ENCODE measurements around the gene SMAD2. TPM values are rescaled to one million over a fixed set of nuclear protein-coding genes. Genes with fewer than 3 reads are reported as not detected.

The SMAD2 gene
- total and polyA plus RNA-seq, 9 of the 15 experiments (the other 6 are each of a cell fraction or from before 2014, with no cell fraction given): 9.2 to 49.6 (median 33.7) TPM

DNA sequence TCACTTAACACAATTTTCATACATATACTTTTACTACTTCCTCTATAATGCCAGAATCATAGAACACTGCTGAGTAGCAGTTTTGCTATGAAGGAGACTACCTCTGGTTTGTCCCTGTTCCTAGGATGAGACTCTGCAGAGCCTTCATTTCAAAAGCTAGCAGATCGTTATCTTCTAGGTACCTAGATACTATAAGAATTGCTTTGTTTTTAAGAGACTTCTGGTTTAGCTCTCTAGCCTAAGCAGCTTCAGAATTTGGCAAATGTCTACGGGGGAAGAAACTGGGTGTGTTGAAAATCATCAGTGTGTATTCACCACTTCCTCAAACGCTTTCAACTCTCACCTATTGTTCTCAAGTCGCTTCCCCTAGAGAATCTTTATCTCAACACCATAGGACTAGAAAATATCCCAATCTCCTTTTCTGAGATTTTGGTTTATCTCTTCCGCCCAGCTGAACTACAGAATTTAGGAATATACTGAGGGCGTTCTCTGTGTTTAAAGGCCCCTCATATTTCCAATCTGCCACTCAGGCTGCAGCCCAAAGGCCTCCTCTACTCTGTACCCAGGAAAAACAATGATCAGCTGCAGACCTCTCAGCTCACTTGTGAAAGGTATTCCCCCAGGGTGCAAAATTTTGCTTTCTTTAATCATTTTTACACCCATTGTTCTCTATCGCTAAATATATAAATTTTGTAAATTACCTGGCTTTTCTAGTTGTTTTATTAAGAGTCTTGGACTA lies 28.7 kb downstream of the SMAD2 start (continued):
- TF ChIP-seq, protein P1, sequence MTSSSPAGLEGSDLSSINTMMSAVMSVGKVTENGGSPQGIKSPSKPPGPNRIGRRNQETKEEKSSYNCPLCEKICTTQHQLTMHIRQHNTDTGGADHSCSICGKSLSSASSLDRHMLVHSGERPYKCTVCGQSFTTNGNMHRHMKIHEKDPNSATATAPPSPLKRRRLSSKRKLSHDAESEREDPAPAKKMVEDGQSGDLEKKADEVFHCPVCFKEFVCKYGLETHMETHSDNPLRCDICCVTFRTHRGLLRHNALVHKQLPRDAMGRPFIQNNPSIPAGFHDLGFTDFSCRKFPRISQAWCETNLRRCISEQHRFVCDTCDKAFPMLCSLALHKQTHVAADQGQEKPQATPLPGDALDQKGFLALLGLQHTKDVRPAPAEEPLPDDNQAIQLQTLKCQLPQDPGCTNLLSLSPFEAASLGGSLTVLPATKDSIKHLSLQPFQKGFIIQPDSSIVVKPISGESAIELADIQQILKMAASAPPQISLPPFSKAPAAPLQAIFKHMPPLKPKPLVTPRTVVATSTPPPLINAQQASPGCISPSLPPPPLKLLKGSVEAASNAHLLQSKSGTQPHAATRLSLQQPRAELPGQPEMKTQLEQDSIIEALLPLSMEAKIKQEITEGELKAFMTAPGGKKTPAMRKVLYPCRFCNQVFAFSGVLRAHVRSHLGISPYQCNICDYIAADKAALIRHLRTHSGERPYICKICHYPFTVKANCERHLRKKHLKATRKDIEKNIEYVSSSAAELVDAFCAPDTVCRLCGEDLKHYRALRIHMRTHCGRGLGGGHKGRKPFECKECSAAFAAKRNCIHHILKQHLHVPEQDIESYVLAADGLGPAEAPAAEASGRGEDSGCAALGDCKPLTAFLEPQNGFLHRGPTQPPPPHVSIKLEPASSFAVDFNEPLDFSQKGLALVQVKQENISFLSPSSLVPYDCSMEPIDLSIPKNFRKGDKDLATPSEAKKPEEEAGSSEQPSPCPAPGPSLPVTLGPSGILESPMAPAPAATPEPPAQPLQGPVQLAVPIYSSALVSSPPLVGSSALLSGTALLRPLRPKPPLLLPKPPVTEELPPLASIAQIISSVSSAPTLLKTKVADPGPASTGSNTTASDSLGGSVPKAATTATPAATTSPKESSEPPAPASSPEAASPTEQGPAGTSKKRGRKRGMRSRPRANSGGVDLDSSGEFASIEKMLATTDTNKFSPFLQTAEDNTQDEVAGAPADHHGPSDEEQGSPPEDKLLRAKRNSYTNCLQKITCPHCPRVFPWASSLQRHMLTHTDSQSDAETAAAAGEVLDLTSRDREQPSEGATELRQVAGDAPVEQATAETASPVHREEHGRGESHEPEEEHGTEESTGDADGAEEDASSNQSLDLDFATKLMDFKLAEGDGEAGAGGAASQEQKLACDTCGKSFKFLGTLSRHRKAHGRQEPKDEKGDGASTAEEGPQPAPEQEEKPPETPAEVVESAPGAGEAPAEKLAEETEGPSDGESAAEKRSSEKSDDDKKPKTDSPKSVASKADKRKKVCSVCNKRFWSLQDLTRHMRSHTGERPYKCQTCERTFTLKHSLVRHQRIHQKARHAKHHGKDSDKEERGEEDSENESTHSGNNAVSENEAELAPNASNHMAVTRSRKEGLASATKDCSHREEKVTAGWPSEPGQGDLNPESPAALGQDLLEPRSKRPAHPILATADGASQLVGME (CRISPR knock-in tag; IDR thresholded peaks at IDR 0.05): no peak
